Limb (tissue), 2 donors: Measurements from ENCODE around the gene CD74.

ENCODE experiments used
- DNase-seq, 2 donors: peaks; one replicate each; pipeline ENCODE4 v3.0.0-alpha.2; 2016; ENCODE audit errors: extremely low spot score in 2 of 2

The CD74 gene

DNA sequence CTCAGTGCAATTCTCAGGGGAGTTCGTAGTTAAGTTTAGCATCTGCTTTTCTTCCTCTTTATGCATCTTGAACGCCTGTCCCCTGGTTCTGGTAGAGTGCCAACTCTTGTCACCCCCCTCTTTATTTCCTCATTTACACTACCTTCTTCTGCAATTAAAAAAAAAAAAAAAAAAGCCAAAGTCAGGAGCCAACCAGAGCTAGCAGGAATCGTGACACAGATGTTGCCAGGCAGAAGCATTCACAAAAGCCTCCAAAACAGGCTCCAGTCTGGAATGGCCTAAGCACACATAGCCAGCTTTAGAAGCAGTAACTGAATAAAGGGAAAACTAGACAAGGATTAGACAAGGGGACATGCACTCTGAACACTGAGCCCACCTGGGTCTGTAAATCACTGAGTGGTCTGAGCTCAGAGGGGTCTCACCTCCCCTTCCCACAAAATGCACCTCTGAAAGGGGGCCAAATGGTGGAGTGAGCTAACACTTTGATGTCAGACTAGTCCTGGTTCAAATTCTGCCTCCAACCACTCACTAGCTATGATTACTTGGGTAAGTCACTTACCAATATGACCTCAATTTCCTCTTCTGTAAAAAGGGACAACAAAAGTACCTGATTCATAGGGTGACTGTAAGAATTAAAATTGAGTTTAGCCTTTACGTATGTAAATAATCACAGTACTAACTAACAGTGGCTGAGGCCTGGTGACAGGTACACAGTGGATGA lies 2.0 kb downstream of the CD74 start:
- peak; percentile 68 to 73 for DNase-seq

DNA sequence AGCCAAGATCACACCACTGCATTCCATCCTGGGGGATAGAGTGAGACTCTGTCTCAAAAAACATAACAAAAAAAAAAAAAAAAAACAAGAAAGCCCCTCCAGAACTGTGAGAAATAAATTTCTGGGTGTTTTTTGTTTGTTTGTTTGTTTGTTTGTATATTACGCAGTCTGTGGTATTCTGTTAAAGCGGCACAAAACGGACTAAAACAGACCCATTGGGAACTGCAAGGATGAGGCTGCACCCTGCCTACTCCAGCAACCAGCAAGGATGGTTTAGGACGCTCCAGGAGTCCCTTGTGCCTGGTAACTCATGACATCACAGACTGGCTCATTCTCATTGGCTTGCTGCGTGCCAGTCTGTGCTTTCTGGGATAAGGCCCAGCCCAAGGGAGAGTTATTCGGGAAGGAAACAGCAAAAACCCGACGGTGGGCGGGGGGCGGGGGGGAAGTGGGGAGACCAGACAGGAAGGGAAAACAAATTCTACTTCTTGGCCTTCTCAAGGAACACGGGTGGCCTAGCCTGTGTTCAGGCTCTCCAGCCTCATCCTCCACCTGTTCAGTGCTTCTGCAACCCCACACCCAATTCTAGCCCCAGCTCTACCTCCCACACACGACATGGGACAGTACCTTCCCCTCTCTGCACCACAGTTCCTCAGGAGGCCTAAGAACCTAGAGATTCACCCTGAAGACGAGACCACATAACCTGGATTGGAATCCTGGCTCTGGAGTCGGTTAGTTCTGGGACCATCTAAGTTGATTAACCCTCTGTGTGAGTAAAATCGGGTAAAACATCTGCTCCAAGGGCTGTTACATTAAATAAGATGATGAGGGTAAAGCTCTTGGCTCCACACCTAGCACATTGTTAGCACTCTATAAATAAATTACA lies 2.8 kb downstream of the CD74 start:
- peak; percentile 80 to 85 for DNase-seq

DNA sequence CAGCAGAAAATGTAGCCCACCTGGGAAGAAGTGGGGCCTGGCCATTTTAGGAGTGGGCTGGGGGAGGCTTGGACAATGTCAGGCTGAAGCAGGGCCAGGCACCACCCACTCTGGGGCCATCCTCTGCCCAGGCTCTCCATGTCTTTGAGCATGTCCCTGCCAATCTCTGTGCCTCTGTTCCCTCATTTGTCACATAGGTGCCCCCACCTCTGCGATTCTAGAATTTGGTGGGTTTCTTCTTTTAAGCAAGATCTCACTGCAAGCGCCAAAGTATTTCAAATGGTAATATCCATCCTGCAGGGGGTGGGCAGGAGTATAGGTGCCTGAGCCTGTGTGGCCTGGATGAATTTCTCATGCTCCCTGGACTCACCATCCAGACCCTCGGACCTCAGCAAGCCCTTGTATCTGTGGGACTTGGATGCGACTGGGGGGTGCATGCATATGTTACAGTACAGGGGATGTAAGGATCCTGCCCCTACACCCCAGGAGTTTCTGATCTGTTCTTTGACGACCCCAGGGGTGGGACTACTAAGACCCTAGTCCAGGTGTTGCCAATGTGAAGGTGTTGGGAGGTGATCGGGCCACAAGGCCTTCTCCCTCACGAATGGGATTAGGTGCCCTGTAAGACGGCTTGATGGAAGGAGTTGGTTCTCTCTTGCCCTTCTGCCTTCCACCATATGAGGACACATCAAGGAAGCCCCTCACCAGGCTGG lies 4.3 kb downstream of the CD74 start:
- no peak for DNase-seq

DNA sequence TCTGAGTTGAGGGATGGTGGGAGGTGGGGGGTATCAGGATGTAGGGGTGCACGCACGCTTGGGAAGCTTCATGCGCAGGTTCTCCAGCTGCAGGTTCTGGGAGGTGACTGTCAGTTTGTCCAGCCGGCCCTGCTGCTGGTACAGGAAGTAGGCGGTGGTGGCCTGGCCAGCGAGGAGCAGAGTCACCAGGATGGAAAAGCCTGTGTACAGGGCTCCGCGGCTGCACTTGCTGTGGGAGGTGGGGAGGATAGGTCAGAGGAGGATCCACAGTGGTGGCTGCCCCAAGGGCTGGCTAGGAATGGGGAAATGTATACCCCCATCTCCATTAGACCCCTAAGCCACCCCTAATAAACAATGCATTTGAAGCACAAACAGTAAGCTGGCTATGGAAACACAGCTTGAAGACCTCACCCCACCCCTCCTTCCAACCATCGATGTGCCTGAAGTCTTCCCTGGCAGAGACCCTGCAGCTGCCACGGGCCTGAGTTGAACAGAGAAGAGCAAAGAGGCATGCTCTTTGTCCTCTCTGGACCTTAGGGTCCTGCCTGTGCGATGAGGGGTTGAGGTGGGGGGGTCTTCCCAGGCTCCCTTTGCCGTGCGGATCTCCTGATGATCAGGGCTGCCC lies 5.5 kb downstream of the CD74 start:
- DNase-seq, result no peak

DNA sequence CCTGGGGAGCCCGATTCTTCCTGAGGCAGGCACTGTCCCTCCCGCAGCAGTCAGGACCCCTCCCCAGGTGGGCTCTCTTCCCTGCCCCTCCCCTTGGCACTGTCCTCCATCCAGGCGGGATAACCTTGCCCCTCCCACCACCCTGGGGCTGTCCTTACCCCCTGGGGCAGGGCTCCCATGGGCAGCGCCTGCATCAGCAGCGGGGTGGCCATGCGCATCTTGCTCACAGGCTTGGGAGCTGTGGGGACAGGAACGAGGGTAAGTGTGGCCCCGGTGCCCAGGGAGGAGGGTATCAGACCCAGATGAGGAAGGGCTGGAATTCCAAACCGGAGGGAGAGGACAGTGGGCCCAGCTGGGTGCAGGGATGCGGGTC lies 6.0 kb downstream of the CD74 start:
- no peak for DNase-seq

DNA sequence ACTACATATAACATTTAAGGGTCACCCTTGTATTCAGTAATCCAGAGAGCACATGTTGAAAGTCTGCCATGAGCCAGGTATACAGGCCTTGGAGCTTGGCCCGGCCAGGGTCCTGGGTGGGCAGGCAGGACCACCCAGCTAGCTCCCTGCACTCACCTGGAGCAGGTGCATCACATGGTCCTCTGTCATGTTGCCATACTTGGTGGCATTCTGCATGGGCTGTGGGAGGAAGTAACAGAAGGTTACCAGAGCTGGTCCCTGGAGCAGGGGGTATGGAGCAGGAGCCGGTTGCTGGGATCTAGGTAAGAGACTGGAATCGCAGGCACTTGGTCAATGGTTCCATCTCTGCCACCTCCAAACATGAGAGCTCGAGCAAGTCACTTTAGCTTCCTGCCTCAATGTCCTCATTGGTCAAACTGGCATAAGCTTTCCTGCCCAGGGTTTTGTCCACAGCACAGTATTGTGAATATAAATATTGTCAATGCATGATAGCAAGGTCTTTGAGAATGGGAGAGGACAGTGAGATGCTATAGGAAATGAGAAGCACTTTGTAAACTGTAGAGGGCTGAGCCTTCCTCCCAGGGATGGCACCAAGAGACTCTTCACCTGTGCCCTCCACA lies 6.5 kb downstream of the CD74 start:
- no peak for DNase-seq

DNA sequence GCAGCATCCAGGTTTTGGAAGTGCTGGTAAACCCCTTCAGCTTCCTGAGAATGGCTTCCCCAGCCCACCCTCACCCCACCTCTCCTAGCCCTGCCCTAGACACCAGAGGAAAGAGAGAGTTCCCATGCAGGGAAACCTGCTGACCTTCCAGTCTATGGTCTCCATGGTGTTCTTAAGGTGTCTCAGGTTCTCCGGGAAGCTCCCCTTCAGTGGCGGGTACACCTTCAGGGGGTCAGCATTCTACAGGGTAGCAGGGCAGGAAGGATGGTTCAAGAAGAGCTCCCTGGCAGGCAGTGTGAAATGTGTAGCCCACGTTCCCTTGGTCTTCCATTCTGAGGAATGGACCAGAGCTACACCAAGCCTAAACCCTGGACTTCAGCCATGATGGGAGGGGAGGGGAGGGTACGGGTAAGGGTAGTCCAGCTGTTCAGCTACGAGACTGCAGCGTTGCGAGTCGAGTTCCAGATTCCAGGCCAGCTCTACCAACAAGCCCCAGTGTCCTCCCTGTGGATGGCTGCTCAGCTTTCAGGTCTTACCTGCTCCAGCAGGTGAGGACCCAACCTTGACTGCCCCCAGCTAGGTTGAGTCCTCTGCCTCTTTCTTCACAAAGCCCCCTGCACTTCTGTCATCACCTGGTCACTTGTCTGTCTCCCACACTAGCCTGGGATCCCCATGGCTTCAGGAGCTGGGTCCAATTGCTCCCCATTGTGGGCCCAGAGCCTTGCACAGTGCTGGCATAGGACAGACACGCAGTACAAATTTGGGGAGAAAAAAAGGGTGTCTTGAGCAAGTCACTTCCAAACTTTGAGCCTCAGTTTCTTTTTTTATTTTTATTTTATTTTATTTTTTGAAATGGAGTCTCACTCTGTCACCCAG lies 7.5 kb downstream of the CD74 start:
- DNase-seq, result no peak

DNA sequence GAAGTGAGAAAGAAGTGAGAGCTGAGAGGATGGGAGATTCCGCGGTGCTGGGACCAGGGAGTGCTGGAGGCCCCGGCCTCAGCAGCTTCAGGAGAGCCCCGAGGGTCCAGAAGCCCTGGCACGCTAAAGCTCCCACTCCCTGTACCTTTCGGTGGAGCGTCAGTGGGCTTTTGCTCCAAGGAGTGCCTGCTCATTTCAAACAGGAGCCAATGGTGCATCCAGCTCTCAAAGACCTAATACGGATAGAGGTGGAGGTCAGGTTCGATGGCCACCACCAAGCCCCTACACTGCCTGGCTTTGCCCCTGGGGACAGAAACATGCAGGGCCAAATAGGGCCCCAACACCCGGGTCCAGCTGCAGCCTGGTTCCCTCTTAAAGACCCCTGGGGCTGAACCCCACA lies 8.2 kb downstream of the CD74 start:
- DNase-seq, result no peak

DNA sequence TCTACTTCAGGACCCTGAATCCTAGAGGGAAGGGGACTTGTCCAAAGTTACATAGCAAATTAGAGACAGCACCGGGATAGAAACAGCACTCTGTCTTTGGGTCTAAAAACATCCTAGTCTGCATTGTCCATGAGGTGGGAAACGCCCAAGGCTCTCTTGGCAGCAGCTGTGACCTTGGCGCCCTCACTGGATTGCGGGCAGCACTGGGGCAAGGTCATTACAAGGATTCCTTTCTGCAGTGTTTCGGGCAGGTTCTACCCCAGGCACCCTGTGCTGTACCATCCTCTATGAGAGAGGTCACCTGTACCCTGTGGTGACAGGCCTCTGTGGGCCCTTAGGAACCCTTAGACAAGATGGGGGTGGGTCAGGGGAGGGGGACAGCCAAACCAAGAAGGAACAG lies 8.6 kb downstream of the CD74 start:
- DNase-seq, result no peak

DNA sequence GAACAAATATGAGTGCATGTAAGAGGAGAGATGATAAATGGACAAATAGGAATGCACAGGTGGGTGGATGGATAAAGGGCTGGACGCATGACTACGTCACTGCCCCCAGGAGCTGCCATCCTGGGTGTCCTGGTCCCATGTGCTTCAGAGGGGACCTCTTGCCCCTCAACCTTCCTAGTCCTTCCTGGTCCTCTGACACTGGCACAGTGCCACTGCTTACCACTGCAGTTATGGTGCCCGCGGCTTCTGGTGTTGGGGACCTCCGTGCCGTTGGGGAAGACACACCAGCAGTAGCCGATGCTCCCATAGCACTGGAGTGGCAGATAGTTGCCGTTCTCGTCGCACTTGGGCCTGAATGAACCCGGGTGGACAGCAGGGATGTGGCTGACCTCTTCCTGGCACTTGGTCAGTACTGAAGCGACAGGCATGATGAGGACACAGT lies 9.8 kb downstream of the CD74 start:
- no peak for DNase-seq

DNA sequence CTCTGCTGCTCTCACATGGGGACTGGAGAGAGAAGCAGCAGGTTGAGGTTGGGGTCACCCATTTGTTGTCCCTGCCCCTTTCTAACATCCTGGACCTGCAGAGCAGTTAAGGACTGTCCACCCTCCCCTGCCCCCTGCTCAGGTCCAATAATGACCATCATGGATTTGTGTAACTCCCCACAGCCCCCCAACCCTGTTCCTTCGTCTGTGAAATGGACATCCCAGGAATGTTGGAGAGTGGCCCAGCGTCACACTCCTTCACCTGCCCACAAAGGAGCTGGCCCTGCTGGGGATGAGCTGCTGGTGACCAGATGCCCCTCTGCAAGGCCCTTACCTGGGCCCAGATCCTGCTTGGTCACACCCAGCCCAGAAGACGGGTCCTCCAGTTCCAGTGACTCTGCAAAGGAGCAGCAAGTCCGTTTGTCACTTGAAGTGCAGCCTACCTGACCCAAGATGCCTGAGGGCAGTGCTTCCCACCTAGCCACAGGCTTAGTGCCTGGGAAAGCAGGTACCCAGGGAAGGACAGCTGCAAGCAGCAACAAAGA lies 10.4 kb downstream of the CD74 start:
- DNase-seq, result no peak

DNA sequence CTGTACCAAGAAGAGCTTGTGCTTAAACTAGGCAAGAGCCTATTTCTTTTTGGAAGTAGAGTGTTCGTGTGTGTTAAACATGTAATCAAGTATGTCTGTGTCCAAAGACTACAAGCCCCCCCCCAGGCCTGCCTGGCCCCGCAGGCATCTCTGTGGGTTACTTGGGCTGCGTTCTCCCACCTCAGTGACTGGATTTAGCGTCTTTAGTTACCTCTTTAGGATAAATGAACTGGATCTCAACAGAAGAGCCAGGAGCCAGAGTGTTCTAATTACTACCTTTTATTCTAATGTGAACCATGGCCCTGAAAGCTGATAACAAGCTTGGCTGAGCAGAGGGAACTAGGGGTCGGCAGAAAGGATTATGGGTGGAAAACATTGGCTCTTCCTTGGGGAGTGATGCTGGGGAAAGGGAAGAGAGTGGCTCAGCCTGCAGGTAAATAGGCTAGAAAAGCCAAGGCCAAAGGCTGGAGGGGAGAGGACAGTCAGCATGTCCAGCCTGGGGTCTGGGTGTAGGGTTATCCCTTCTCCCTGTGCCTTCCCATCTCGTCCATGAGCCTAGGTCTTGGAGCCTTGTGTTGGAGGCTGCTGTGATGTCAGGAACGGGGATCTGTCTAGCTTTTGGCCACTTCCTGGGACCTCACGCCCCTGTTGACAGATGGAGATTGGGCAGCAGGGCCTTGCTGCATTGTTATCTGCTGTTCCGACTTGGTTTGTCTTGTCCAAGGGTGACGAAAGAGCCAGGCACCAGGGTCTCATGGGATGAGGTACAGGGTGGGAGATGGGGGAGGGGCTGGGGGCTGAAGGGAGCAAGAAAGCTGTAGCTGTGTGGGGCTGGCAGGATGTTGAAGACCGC lies 11.1 kb downstream of the CD74 start:
- DNase-seq, result no peak

DNA sequence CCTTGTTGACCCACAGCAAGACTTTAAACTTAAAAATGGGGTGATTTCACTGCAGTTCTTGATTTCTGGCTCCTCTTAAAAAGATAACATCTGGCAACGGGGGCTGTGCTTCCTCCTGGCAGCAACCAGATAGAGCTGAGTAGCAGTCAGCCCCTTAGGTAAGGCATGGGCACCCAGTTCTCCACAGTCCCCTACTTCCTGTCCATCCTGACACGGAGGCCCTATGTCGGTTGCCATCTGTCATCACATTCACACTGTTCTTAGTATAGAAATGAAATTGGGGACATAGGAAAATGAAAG lies 11.7 kb downstream of the CD74 start:
- no peak for DNase-seq

DNA sequence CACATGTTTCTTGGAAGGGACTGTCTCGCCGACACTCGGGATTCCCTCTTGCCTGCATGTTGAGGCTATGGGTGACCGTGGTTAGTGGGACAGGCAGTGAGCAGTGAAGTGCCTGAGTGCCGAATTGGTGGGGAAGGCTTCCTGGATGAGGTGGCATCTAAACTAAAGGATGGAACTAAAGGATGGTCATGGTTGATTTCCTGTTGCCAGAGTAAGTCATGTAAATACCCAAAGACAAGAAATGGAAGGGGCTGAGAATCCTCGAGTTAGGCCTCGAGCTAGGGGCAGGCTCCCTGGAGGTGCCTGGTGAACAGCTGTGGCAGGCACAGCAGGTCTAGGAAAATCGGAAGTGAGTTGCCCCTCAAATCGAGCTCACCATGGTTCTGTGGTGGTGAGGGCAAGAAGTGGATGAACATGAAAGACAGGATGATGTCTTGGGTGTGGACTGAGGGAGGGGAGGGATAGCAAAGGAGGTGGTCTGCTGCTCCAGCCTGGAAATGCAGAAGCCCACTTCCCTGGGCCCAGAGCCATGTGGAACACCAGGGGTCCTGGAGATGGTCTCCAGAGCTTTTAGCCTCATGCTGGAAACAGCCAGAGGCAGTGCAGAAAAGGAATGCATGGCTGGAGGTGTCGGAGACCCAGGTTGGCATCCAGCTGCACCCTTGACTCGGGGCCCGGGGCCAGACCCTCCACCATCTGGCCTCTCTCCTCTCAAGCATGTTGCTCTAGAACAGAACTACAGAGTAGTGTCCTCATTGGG lies 12.2 kb downstream of the CD74 start:
- DNase-seq, result no peak

DNA sequence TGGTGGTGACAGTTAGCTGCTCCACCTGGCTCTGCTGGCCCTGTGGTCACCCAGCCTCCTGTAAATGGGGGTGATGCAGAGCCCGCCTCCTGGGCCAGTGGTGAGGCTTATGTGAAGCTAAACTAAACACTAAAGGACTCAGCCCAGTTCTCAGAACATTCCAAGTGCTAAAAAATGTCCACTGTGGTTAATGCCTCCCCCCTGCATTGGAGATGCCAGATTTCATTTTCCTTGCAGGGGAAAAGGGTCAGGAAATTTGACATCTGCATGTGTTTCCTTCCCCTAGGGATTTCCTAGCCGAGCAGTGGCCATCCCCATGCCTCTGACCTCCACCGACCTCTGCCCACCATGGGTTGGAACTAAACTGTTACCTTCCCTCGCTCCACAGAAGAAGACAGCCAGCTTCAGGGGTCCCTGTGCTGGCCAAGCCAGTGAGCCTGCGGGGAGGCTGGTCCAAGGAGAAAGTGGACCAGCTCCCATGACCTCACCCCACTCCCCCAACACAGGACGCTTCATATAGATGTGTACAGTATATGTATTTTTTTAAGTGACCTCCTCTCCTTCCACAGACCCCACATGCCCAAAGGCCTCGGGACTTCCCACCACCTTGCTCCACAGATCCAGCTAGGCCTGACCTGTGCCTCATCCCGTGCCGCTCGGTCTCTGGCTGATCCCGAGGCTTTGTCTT lies 13.0 kb downstream of the CD74 start:
- no peak for DNase-seq

DNA sequence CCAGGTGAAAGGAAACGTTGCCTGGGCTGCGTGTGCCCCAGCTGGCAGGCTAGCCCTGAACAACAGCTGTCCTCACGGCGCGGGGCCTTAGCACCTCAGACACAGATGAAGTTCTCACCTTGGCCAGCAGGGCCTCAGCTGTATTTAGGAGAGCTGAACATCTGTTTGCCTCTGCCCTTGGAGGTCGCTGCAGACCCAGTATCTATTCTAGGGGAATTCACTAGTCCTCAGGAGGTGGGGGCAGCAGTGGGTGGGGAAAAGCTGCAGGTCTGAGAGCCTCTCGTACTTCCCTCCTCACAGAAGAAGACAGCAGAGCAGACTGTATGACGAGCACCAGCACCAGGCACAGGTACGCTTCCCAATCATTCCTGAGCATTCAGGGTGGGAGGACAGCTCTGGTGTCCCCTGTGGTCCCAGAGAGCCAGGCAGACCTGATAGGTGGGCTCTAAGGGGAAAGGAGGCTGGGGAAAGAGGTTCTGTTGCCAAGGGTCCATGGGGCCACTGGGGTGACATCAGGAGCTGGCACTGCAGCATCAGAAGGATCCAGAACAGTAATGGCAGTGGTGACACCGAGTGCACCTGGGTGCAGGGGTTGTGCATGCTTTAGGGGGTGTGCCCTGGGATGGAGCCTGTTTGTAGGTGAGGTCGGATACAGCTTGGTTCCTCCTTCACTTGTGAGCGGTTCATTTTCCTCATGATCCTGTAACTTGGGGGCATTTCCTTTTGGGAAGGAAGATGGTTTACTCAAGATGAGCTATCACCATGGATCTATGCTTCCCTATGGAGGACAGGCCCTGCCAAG lies 13.8 kb downstream of the CD74 start:
- DNase-seq, result no peak
